LNCaP clone FGC (cell line): Measurements from ENCODE around the gene RAB10.
A peak's percentile ranks its signal among the peaks of the same experiment; 100 is the strongest.

Source experiments
- DNase-seq: peaks from one replicate; pipeline ENCODE4 v3.0.0-alpha.2; 2011; ENCODE audit warnings: low read depth
- H3K4me3 ChIP-seq: 2 replicates; pipeline ENCODE4 v1.5.1; 2011; ENCODE audit warnings: mild to moderate bottlenecking, low read depth, low read length, control low read depth
- TF ChIP-seq, protein P1 (sequence below): IDR thresholded peaks from 2 replicates; pipeline ENCODE4 v1.5.1; 2012; ENCODE audit warnings: mild to moderate bottlenecking; ENCODE audit not compliant: control insufficient read depth, insufficient read depth; ENCODE audit errors: extremely low read depth

Gene RAB10

DNA sequence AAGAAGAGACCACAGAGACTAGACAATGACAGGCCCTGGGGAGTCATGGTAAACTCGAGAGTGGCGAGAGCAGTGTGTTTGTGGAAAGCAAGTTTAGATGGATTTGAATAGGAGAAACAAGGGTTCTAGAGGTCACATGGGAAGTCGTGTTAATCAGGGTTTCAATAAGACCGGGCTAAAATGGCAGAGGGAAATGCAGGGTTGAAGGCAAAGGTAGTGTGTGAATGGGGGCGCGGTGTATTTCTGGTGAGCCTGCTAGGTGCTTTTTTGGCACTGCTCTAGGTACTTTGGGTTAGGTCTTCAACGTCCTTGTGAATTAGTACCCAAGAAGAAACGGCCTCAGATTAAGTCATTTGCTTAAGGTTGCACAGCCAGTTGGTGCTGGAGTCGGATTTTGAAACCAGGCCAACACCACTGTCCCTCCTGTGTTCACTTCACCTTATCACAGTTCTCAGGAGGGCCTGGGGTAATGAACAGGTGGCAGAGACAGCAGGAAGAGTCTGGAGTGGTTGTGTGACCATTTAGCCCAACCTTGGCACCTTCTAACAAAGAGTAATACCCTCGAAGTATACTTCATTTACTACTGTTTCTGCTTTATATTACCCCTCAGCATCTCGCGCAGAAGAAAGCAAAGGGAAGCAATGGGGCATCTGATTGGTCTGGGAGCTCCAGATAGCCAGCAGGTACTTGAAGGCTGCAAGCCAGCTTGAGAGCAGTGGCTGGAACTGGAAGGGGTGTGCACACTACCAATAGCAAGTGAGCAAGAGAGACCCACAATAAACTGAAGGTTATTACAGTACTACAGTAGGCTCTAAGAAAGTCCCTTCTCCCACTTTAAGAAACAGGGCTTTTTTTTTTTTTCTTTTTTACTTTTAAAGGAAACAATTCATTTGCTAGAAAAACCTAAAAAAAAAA is 105.6 kb downstream of the RAB10 start:
- DNase-seq = peak; percentile 28
- TF ChIP-seq, protein P1, sequence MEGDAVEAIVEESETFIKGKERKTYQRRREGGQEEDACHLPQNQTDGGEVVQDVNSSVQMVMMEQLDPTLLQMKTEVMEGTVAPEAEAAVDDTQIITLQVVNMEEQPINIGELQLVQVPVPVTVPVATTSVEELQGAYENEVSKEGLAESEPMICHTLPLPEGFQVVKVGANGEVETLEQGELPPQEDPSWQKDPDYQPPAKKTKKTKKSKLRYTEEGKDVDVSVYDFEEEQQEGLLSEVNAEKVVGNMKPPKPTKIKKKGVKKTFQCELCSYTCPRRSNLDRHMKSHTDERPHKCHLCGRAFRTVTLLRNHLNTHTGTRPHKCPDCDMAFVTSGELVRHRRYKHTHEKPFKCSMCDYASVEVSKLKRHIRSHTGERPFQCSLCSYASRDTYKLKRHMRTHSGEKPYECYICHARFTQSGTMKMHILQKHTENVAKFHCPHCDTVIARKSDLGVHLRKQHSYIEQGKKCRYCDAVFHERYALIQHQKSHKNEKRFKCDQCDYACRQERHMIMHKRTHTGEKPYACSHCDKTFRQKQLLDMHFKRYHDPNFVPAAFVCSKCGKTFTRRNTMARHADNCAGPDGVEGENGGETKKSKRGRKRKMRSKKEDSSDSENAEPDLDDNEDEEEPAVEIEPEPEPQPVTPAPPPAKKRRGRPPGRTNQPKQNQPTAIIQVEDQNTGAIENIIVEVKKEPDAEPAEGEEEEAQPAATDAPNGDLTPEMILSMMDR = no peak

GRCh38 chr2:26141145-26141769 is 107.4 kb downstream of the RAB10 start:
- TF ChIP-seq, protein P1 = no peak
- DNase-seq = no peak
- H3K4me3 ChIP-seq = no peak overlapping the region

More for the DNA sequence above, 105.6 kb downstream of the RAB10 start:
- H3K4me3 ChIP-seq = no peak overlapping the region

- no peak for DNase-seq
- no peak overlapping the region for H3K4me3 ChIP-seq
- TF ChIP-seq, protein P1 = no peak
Measured at GRCh38 chr2:26144031-26144430, 110.1 kb downstream of the RAB10 start.

- DNase-seq = peak; percentile 26
- TF ChIP-seq, protein P1 = peak; percentile 77
- no peak overlapping the region for H3K4me3 ChIP-seq
Measured at GRCh38 chr2:26144953-26145680, 111.2 kb downstream of the RAB10 start.

GRCh38 chr2:26148501-26148900 is 114.6 kb downstream of the RAB10 start:
- TF ChIP-seq, protein P1 = no peak
- H3K4me3 ChIP-seq = no peak overlapping the region
- no peak for DNase-seq

DNA sequence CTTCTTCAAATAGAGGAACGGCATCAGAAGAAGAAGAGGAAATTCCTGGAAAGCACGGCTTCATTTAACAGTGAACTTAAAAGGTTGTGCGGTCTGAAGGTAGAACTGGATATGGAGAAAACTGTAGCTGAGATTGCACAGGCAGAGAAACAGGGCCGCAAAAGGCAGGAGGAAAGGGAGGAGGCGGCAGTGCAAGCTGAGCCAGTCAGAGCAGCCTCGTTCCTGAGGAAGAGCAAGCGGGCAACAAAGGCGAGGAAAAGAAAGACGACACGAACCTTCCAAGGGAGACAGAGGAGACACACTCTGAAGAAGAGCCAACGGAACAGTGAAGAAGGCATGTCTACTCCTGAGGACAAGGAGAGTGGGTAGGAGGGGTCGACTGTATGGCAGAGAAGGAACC is 116.4 kb downstream of the RAB10 start:
- DNase-seq = no peak
- TF ChIP-seq, protein P1 = no peak
- H3K4me3 ChIP-seq = no peak overlapping the region
